Endothelial cell of umbilical vein (primary cell): ENCODE measurements around the gene TTC9B. TPM values are rescaled to one million over a fixed set of nuclear protein-coding genes. Genes with fewer than 3 reads are reported as not detected.

Experiments
- BruUV-seq: library from RNA; stranded (reverse); fragments of 400-500 nt; replicated peaks from 2 replicates; lab custom pipeline; 2021; lab: Mats Ljungman, UMichigan
- CTCF ChIA-PET: fragments of 300-600, 350-600 bp; sonication (Branson Sonifier 250); formaldehyde crosslinking; loops from one replicate; lab custom pipeline; 2021; ENCODE audit warnings: antibody characterized with exemption, inconsistent platforms; lab: Charles Lee
- POLR2A ChIA-PET: fragments of 300-600, 350-600 bp; sonication (Branson Sonifier 250); formaldehyde crosslinking; loops from one replicate; lab custom pipeline; 2021; ENCODE audit warnings: antibody characterized with exemption, inconsistent platforms; lab: Charles Lee
- DNase-seq: peaks from one replicate; pipeline ENCODE4 v3.0.0-alpha.2; 2011; ENCODE audit warnings: low read depth, low spot score
- FAIRE-seq: peaks from 2 replicates; lab custom pipeline; 2011; peaks lifted over from hg19 to GRCh38; lab: Jason Lieb, UNC
- H2AFZ ChIP-seq: 2 replicates; pipeline ENCODE4 v1.6.0; 2012; ENCODE audit warnings: low read depth, low read length, control low read depth, inconsistent platforms
- H3K27ac ChIP-seq: 2 replicates; pipeline ENCODE4 v1.5.1; 2011; ENCODE audit warnings: low read depth, mild to moderate bottlenecking, control low read depth, low read length, moderate library complexity; ENCODE audit not compliant: insufficient read depth
- H3K27me3 ChIP-seq, 2 experiments: 2 replicates each; pipeline versions ENCODE4 v1.6.0 to v1.6.1; 2011; ENCODE audit warnings: low read length in 2 of 2, mixed read lengths in 1 of 2; ENCODE audit not compliant: control insufficient read depth in 2 of 2, insufficient read depth in 2 of 2
- H3K36me3 ChIP-seq, 2 experiments: 2 replicates in 1 of 2; 3 replicates in 1 of 2; pipeline ENCODE4 v1.5.1; 2011; ENCODE audit warnings: low read length in 2 of 2, mild to moderate bottlenecking in 1 of 2, moderate library complexity in 1 of 2; ENCODE audit not compliant: control insufficient read depth in 2 of 2, insufficient read depth in 2 of 2; ENCODE audit errors: extremely low read depth in 1 of 2
- H3K4me1 ChIP-seq: 3 replicates; pipeline ENCODE4 v1.5.1; 2011; ENCODE audit warnings: mild to moderate bottlenecking, low read length; ENCODE audit not compliant: control insufficient read depth, insufficient read depth; ENCODE audit errors: extremely low read depth
- H3K4me2 ChIP-seq: 2 replicates; pipeline ENCODE4 v1.6.1; 2011; ENCODE audit warnings: low read length, control low read depth, mixed read lengths; ENCODE audit not compliant: insufficient read depth
- H3K4me3 ChIP-seq, 3 experiments: fragments of 200-600 bp in 1 of 3; sonication (generic), shearing (Covaris generic) in 1 of 3; replicated peaks in 1 of 3; 2 replicates each; pipeline ENCODE4 v1.5.1; 2011 to 2016; ENCODE audit warnings: control low read depth in 3 of 3, low read length in 3 of 3, mild to moderate bottlenecking in 2 of 3, inconsistent platforms in 1 of 3, low read depth in 1 of 3, moderate library complexity in 1 of 3; ENCODE audit not compliant: insufficient read depth in 1 of 3
- H3K79me2 ChIP-seq: 2 replicates; pipeline ENCODE4 v1.6.0; 2012; ENCODE audit warnings: low read length, inconsistent platforms; ENCODE audit not compliant: control insufficient read depth, insufficient read depth
- H3K9ac ChIP-seq: replicated peaks from 2 replicates; pipeline ENCODE3; 2011; ENCODE audit warnings: low read length, control low read depth; ENCODE audit not compliant: insufficient read depth; ENCODE audit errors: extremely low read depth
- H3K9me1 ChIP-seq: replicated peaks from 3 replicates; pipeline ENCODE4 v1.6.0; 2011; ENCODE audit warnings: mild to moderate bottlenecking, low read length; ENCODE audit not compliant: control insufficient read depth, insufficient read depth; ENCODE audit errors: extremely low read depth
- H3K9me3 ChIP-seq: replicated peaks from 2 replicates; pipeline ENCODE4 v1.5.1; 2012; ENCODE audit warnings: low read length, inconsistent platforms; ENCODE audit not compliant: control insufficient read depth, insufficient read depth
- H4K20me1 ChIP-seq: replicated peaks from 2 replicates; pipeline ENCODE3; 2011; ENCODE audit warnings: mild to moderate bottlenecking, low read length; ENCODE audit not compliant: control insufficient read depth, insufficient read depth; ENCODE audit errors: extremely low read depth
- GATA2 ChIP-seq: IDR thresholded peaks from 2 replicates; pipeline ENCODE4 v1.7.0; 2011; ENCODE audit warnings: low read depth, mild to moderate bottlenecking, moderate library complexity, mixed read lengths, low read length; ENCODE audit not compliant: insufficient read length, insufficient read depth
- JUN ChIP-seq: IDR thresholded peaks from 2 replicates; pipeline ENCODE4 v1.6.1; 2011; ENCODE audit warnings: borderline replicate concordance, low read depth; ENCODE audit not compliant: insufficient read length, insufficient read depth
- POLR2A ChIP-seq: IDR thresholded peaks from 2 replicates; pipeline ENCODE4 v1.6.1; 2012; ENCODE audit warnings: low read depth, mild to moderate bottlenecking, control low read depth, low read length
- dilution Hi-C: fragments of 300-500 bp; cut with MboI; formaldehyde crosslinking; loops from one replicate; pipeline ENCODE4 v1.15.0; 2019; ENCODE audit warnings: low sequenced_read_pairs; ENCODE audit not compliant: extremely low pct_ligation_motif_present
- intact Hi-C: fragments of 100-400 bp; cut with micrococcal nuclease; formaldehyde crosslinking; loops from one replicate; pipeline ENCODE4 v1.10.0; 2022
- polyA plus RNA-seq, 4 experiments: library from polyadenylated mRNA; depleted of rRNA in 3 of 4; stranded (reverse) in 3 of 4; unstranded in 1 of 4; fragments of >200 nt; gene quantifications; 2 replicates each; pipeline versions ENCODE4 v1.2.1 to v1.2.3, GENCODE V29; 2011 to 2012; ENCODE audit warnings: missing spikeins in 1 of 4
- total RNA-seq: library from RNA; stranded (reverse); gene quantifications from 2 replicates; pipeline ENCODE4 v1.2.3, GENCODE V29; 2021
- TF ChIP-seq, protein P1 (sequence below): IDR thresholded peaks from 2 replicates; pipeline ENCODE4 v1.6.1; 2011; ENCODE audit not compliant: insufficient read depth, insufficient read length
- TF ChIP-seq, protein P2 (sequence below), 2 donors: IDR thresholded peaks; 1 replicate in 1 of 2; 2 replicates in 1 of 2; pipeline ENCODE4 v1.5.1; 2011; ENCODE audit warnings: low read length in 2 of 2, mild to moderate bottlenecking in 2 of 2, moderate library complexity in 2 of 2, control low read depth in 1 of 2, inconsistent platforms in 1 of 2, low read depth in 1 of 2; ENCODE audit not compliant: insufficient read depth in 1 of 2; ENCODE audit errors: extremely low read depth in 1 of 2

The TTC9B gene
- total and polyA plus RNA-seq, 2 donors (not counting 3 experiments of a cell fraction or from before 2014, with no cell fraction given): not detected

DNA sequence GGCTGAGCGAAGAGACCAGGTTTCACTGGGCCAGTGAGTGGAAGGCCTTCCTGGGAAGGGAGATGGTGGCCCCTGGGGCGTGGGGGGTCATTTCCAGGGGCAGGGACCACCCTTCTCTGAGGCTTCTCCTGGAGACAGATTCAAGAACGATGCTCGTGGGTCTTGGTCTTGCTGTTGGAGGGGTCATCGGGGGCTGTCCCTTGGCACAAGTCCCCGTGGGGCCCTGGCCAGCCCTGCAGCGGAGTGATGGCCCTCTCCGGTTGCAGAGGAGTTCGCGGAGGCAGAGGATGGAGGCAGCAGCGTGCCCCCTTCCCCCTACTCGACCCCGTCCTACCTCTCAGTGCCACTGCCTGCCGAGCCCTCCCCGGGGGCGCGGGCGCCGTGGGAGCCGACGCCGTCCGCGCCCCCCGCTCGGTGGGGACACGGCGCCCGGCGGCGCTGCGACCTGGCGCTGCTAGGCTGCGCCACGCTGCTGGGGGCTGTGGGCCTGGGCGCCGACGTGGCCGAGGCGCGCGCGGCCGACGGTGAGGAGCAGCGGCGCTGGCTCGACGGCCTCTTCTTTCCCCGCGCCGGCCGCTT lies 4.8 kb downstream of the TTC9B start:
- H3K4me2 ChIP-seq: no peak overlapping the region
- H3K9ac ChIP-seq: no peak overlapping the region
- H4K20me1 ChIP-seq: no peaks in the 10 kb centered on the region
- H3K36me3 ChIP-seq: no peaks in the 10 kb centered on the region
- DNase-seq (no peak), FAIRE-seq (no peak)
- no peaks in the 10 kb centered on the region for H3K4me1 ChIP-seq
- intact Hi-C loops (no loop called here), dilution Hi-C loops (no loop called here)
- H3K4me3 ChIP-seq: no peak overlapping the region
- no peaks in the 10 kb centered on the region for H3K9me1 ChIP-seq
- H3K27me3 ChIP-seq: peaks cover 18% of the 10 kb centered on the region in 2 experiments
- H3K79me2 ChIP-seq: no peaks in the 10 kb centered on the region
- CTCF ChIA-PET: no interaction called here
- no peaks in the 10 kb centered on the region for H3K9me3 ChIP-seq
- H2AFZ ChIP-seq: no peak overlapping the region
- BruUV-seq: no TSS peak
- H3K27ac ChIP-seq: no peak overlapping the region
- POLR2A ChIA-PET: no interaction called here
- no peak for TF ChIP-seq POLR2A
- TF ChIP-seq, protein P1, sequence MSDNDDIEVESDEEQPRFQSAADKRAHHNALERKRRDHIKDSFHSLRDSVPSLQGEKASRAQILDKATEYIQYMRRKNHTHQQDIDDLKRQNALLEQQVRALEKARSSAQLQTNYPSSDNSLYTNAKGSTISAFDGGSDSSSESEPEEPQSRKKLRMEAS: no peak
- TF ChIP-seq GATA2: no peak
- TF ChIP-seq, protein P2, sequence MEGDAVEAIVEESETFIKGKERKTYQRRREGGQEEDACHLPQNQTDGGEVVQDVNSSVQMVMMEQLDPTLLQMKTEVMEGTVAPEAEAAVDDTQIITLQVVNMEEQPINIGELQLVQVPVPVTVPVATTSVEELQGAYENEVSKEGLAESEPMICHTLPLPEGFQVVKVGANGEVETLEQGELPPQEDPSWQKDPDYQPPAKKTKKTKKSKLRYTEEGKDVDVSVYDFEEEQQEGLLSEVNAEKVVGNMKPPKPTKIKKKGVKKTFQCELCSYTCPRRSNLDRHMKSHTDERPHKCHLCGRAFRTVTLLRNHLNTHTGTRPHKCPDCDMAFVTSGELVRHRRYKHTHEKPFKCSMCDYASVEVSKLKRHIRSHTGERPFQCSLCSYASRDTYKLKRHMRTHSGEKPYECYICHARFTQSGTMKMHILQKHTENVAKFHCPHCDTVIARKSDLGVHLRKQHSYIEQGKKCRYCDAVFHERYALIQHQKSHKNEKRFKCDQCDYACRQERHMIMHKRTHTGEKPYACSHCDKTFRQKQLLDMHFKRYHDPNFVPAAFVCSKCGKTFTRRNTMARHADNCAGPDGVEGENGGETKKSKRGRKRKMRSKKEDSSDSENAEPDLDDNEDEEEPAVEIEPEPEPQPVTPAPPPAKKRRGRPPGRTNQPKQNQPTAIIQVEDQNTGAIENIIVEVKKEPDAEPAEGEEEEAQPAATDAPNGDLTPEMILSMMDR (IDR thresholded peaks at IDR 0.05; ENCODE audit: extremely low read depth in 1 of 2, insufficient read depth in 1 of 2, low read depth in 1 of 2, low read length in 2 of 2): no peak
- TF ChIP-seq JUN: no peak
